HG02759 (cell line): ENCODE measurements around the gene SNRPA1.

Source experiments
- ATAC-seq: cut with Tn5 transposase; IDR thresholded peaks from one replicate; pipeline ENCODE4 v1.9.1; 2021; ENCODE audit warnings: mild to moderate bottlenecking, moderate library complexity; ENCODE audit not compliant: unreplicated experiment

SNRPA1 gene

GRCh38 chr15:101264911-101265641, 30.0 kb downstream of the SNRPA1 start:
- peak; percentile 53 for ATAC-seq

- peak; percentile 53 for ATAC-seq
Observed at GRCh38 chr15:101264011-101264410, 31.0 kb downstream of the SNRPA1 start.

GRCh38 chr15:101262551-101262950, 32.5 kb downstream of the SNRPA1 start:
- no peak for ATAC-seq

- no peak for ATAC-seq
Observed at GRCh38 chr15:101258238-101259144, 36.6 kb downstream of the SNRPA1 start.

- no peak for ATAC-seq
Observed at GRCh38 chr15:101256757-101257156, 38.3 kb downstream of the SNRPA1 start.

GRCh38 chr15:101255615-101256241, 39.3 kb downstream of the SNRPA1 start:
- ATAC-seq: no peak

- no peak for ATAC-seq
Observed at GRCh38 chr15:101255051-101255395, 40.0 kb downstream of the SNRPA1 start.

- ATAC-seq: no peak
Observed at GRCh38 chr15:101254157-101255050, 40.6 kb downstream of the SNRPA1 start.

- no peak for ATAC-seq
Observed at GRCh38 chr15:101252836-101253235, 42.2 kb downstream of the SNRPA1 start.

GRCh38 chr15:101251830-101252820, 42.9 kb downstream of the SNRPA1 start, which contains the start of gene CHSY1:
Gene CHSY1 (minus strand): TSS chr15:101252048. CDS start chr15:101251456, 592 bp downstream.
- peak; percentile 77 for ATAC-seq

GRCh38 chr15:101250873-101251829, 43.9 kb downstream of the SNRPA1 start:
- peak; percentile 39 for ATAC-seq

GRCh38 chr15:101250341-101250831, 44.7 kb downstream of the SNRPA1 start:
- no peak for ATAC-seq

- no peak for ATAC-seq
Observed at GRCh38 chr15:101248274-101248673, 46.8 kb downstream of the SNRPA1 start.

GRCh38 chr15:101246824-101247745, 48.0 kb downstream of the SNRPA1 start:
- ATAC-seq: no peak

GRCh38 chr15:101246391-101246790, 48.7 kb downstream of the SNRPA1 start:
- ATAC-seq: no peak

- ATAC-seq: no peak
Observed at GRCh38 chr15:101244889-101245668, 50.0 kb downstream of the SNRPA1 start.
